KMS-11 (cell line): Measurements from ENCODE around the gene IRX3.

Experiments
- H2AFZ ChIP-seq: fragments of 200-600 bp; sonication (generic); 2 replicates; pipeline ENCODE4 v1.6.1; 2016; ENCODE audit warnings: antibody characterized with exemption, mixed run types, low read depth
- H3K27ac ChIP-seq: fragments of 200-600 bp; sonication (generic); 2 replicates; pipeline ENCODE4 v1.6.1; 2016; ENCODE audit warnings: mild to moderate bottlenecking, mixed run types
- H3K27me3 ChIP-seq: fragments of 200-600 bp; sonication (generic); 2 replicates; pipeline ENCODE4 v1.6.1; 2017; ENCODE audit warnings: mild to moderate bottlenecking, low read depth, mixed run types, moderate library complexity; ENCODE audit not compliant: insufficient read depth
- H3K36me3 ChIP-seq: fragments of 200-600 bp; sonication (generic); 2 replicates; pipeline ENCODE4 v1.6.1; 2017; ENCODE audit warnings: mild to moderate bottlenecking, mixed run types; ENCODE audit not compliant: insufficient read depth
- H3K4me1 ChIP-seq: fragments of 200-600 bp; sonication (generic); 2 replicates; pipeline ENCODE4 v1.6.1; 2016; ENCODE audit warnings: mild to moderate bottlenecking, low read depth, mixed run types; ENCODE audit not compliant: poor library complexity, severe bottlenecking
- H3K4me2 ChIP-seq: fragments of 200-600 bp; sonication (generic); 2 replicates; pipeline ENCODE4 v1.7.0; 2016; ENCODE audit warnings: mild to moderate bottlenecking, mixed run types
- H3K4me3 ChIP-seq: fragments of 200-600 bp; sonication (generic); IDR thresholded peaks from 2 replicates; pipeline ENCODE4 v1.6.1; 2017; ENCODE audit warnings: low read depth, low read length, mixed read lengths; ENCODE audit not compliant: insufficient read depth
- H3K79me2 ChIP-seq: fragments of 200-600 bp; sonication (generic); 2 replicates; pipeline ENCODE4 v1.6.1; 2016; ENCODE audit warnings: low read depth, mixed run types; ENCODE audit not compliant: insufficient read depth
- H3K9ac ChIP-seq: fragments of 200-600 bp; sonication (generic); 2 replicates; pipeline ENCODE4 v1.6.1; 2016; ENCODE audit warnings: mild to moderate bottlenecking, mixed run types
- H4K20me1 ChIP-seq: fragments of 200-600 bp; sonication (generic); 2 replicates; pipeline ENCODE4 v1.6.1; 2016; ENCODE audit warnings: mild to moderate bottlenecking, mixed run types; ENCODE audit not compliant: insufficient read depth
- CTCF ChIP-seq: fragments of 200-600 bp; sonication (generic); conservative IDR thresholded peaks from 2 replicates; pipeline ENCODE4 v1.6.1; 2017; ENCODE audit warnings: low read depth, mild to moderate bottlenecking, antibody characterized with exemption, low read length, moderate library complexity, mixed read lengths

The IRX3 gene

GRCh38 chr16:54233615-54234014, 53.0 kb downstream of the IRX3 start:
- Histone ChIP-seq H3K36me3 (no peaks in the 10 kb centered on the region), H3K9ac (no peak overlapping the region), H3K4me2 (no peak overlapping the region), H2AFZ (no peak overlapping the region), H3K4me3 (no peak overlapping the region), H3K27me3 (no peaks in the 10 kb centered on the region), H3K4me1 (no peaks in the 10 kb centered on the region), H3K27ac (no peak overlapping the region), H3K79me2 (no peaks in the 10 kb centered on the region), H4K20me1 (no peaks in the 10 kb centered on the region)
- no peak for TF ChIP-seq CTCF
